Right cardiac atrium (tissue), 5 donors: ENCODE data around the gene SPOUT1. TPM values are rescaled to one million over a fixed set of nuclear protein-coding genes. Genes with fewer than 3 reads are reported as not detected.
"Not testable (repeated sequence)": the region's sequence is repeated elsewhere in the genome, so short reads cannot be mapped to it uniquely, and the experiment has no call there.

Experiments
- ATAC-seq, 2 donors: fragments of 200-7000 bp; cut with Tn5 transposase; one replicate each; pipeline versions ENCODE4 v1.8.0 to v1.9.1; 2020; ENCODE audit warnings: moderate library complexity in 2 of 2, mild to moderate bottlenecking in 1 of 2
- DNase-seq, 3 donors: peaks; one replicate each; pipeline ENCODE4 v3.0.0-alpha.2; 2020
- H3K27ac ChIP-seq: one replicate; pipeline ENCODE4 v1.5.1; 2013; ENCODE audit warnings: mild to moderate bottlenecking, low read length, control low read depth, moderate library complexity
- H3K27me3 ChIP-seq: one replicate; pipeline ENCODE4 v1.6.1; 2013; ENCODE audit not compliant: control insufficient read depth, insufficient read depth
- H3K4me1 ChIP-seq: one replicate; pipeline ENCODE4 v1.6.1; 2013; ENCODE audit warnings: low read length; ENCODE audit not compliant: control insufficient read depth, insufficient read depth
- H3K4me3 ChIP-seq: one replicate; pipeline ENCODE4 v1.5.1; 2013; ENCODE audit warnings: low read length, control low read depth
- H3K9me3 ChIP-seq: one replicate; pipeline ENCODE4 v1.6.1; 2013; ENCODE audit warnings: low read length; ENCODE audit not compliant: control insufficient read depth
- WGBS: extraction: QIAGEN DNeasy Blood & Tissue Kit; methylation state at CpG from one replicate; pipeline ENCODE4 v1.1.7; 2013; 5-methylcytosine and 5-hydroxymethylcytosine counted together
- intact Hi-C, 4 donors: fragments of 100-400 bp; cut with DNase I; formaldehyde crosslinking; loops; one replicate each; pipeline versions ENCODE4 v1.11.0 to v1.14.0; 2022 to 2023
- polyA plus RNA-seq: library from polyadenylated mRNA; stranded (reverse); fragments of 200-250 nt; gene quantifications from one replicate; pipeline ENCODE4 v1.2.3, GENCODE V29; 2013
- total RNA-seq, 4 donors: library from RNA; stranded (reverse); fragmentation: NEBNext Ultra II Directional; extraction: Animal tissue kit (Norgen Biotek cat#: 25700); gene quantifications; one replicate each; pipeline ENCODE4 v1.2.1, GENCODE V29; 2021
- donor health status: healthy with polysubstance abuse.
- donor health status: DM: no; HTN: yes; CAD: no.
- donor health status: DM: no; HTN: no; CAD: no.
- donor health status: DM: no; HTN: yes; CAD: no; lungs with severe emphysema.
- donor health status: DM: yes; HTN: yes; CAD: no.

The SPOUT1 gene
- total and polyA plus RNA-seq, 5 donors = 11.9 to 22.1 (median 14.9) TPM

DNA sequence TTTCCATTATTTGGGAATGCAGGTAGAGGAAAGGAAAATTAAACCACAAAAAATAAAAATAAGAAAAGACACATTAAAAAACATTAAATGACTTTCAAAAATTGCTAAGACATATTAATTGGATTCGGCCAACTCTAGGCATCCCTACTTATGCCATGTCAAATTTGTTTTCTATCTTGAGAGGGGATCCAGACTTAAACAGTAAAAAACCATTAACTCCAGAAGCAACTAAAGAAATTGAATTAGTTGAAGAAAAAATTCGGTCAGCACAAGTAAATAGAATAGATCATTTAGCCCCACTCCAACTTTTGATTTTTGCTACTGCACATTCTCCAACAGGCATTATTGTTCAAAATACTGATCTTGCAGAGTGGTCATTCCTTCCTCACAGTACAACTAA lies 23.1 kb upstream of the SPOUT1 start:
- H3K27me3 ChIP-seq, H3K4me1 ChIP-seq, ATAC-seq, intact Hi-C loops, H3K9me3 ChIP-seq, DNase-seq, H3K27ac ChIP-seq, H3K4me3 ChIP-seq: not testable (repeated sequence)
- 89% methylated on average over 2 of the region's 2 CpGs for WGBS

GRCh38 chr9:128851779-128852600 lies 22.4 kb upstream of the SPOUT1 start:
- intact Hi-C loops, DNase-seq, H3K4me3 ChIP-seq, ATAC-seq, H3K4me1 ChIP-seq, H3K27ac ChIP-seq, H3K9me3 ChIP-seq, H3K27me3 ChIP-seq: not testable (repeated sequence)
- WGBS = 79% methylated on average over 10 of the region's 10 CpGs

DNA sequence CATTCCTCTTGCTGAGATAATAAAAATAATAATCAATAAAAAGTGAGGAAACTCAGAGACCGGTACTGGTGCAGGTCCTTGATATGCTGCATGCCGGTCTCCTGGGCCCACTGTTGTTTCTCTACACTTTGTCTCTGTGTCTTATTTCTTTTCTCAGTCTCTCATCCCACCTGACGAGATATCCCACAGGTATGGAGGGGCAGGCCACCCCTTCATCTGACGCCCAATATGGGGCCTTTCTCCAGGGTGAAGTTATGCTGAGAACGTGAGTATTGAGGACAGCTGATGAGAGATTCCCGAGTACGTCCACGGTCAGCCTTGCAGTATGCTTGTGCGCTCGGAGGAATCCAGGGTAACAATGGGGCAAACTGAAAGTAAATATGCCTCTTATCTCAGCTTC lies 21.4 kb upstream of the SPOUT1 start:
- H3K27ac ChIP-seq, H3K9me3 ChIP-seq, ATAC-seq, DNase-seq, intact Hi-C loops, H3K27me3 ChIP-seq, H3K4me1 ChIP-seq, H3K4me3 ChIP-seq: not testable (repeated sequence)
- WGBS = 92% methylated on average over 10 of the region's 10 CpGs

- Histone ChIP-seq H3K4me3 (no peak overlapping the region), H3K9me3 (no peaks in the 10 kb centered on the region), H3K4me1 (no peaks in the 10 kb centered on the region), H3K27ac (no peak overlapping the region), H3K27me3 (no peaks in the 10 kb centered on the region)
- intact Hi-C loops = no loop called here
- WGBS = 100% methylated on average over 1 of the region's 1 CpG
- ATAC-seq = no peak
- DNase-seq = no peak
These were observed 18.2 kb upstream of the SPOUT1 start for GRCh38 chr9:128847803-128848202.

DNA sequence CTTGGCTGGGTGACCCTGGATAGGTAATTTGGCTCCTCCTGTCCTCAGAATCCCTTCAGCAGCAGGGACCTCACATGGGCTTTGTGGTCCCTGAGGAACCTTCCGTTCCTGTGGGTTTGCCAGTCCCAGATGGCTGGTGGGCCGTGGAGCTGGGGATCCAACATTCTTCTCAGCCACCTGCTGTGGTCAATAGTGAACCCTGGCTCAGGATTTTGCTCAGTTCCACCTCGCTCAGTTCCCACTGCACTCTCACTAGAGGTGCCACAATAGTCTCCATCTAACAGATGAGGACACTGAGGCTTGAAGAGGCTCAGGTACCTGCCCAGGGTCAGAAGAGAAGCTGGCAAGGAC lies 17.1 kb upstream of the SPOUT1 start:
- DNase-seq = no peak
- Histone ChIP-seq H3K27me3 (no peaks in the 10 kb centered on the region), H3K4me1 (no peaks in the 10 kb centered on the region), H3K27ac (no peak overlapping the region), H3K4me3 (no peak overlapping the region), H3K9me3 (no peaks in the 10 kb centered on the region)
- intact Hi-C loops = no loop called here
- WGBS = 93% methylated on average over 3 of the region's 3 CpGs
- no peak for ATAC-seq

DNA sequence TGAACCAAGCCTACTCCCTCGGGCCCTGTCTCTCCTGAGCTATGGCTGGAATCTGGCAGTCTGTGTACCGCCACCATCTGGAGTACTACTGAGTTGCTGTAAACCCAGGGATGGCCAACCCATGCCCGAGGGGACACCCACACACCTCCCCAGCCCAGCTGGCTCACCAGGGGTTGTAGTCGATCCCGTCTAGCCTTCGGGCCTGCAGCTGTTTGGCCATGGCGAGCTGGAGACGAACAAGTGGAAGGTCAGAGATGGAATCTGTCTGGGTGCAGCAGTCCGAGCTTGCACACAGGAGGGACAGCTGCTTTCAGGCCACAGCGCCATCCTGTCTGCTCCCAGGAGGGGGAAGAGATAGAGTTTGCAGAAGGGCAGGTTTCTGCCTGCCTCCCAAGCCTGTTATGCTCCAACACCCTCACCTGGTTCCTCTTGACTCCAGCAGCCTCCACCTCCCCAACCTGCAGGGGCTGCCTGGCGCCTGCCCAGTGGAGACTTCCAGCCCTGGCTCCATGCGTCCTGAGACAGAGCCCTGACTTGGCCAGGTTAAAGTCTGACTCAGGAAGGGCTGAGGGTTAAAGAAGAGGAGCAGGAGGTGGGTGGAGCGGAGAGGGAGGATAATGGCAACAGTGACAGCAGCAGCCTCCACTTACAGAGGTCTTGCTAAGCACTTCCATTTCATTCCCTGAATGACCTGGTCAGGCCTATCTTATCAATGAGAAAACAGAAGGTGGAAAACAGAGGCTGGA lies 15.8 kb upstream of the SPOUT1 start:
- ATAC-seq (no peak), DNase-seq (no peak)
- intact Hi-C loops = no loop called here
- no peak overlapping the region for H3K27ac ChIP-seq
- WGBS = 76% methylated on average over 13 of the region's 13 CpGs
- no peak overlapping the region for H3K4me3 ChIP-seq
- no peaks in the 10 kb centered on the region for H3K27me3 ChIP-seq
- H3K4me1 ChIP-seq = no peaks in the 10 kb centered on the region
- no peaks in the 10 kb centered on the region for H3K9me3 ChIP-seq

GRCh38 chr9:128843171-128843570 lies 13.6 kb upstream of the SPOUT1 start:
- DNase-seq, intact Hi-C loops, ATAC-seq, H3K9me3 ChIP-seq, H3K27me3 ChIP-seq, H3K27ac ChIP-seq, H3K4me3 ChIP-seq, H3K4me1 ChIP-seq: not testable (repeated sequence)
- WGBS = 93% methylated on average over 7 of the region's 7 CpGs

DNA sequence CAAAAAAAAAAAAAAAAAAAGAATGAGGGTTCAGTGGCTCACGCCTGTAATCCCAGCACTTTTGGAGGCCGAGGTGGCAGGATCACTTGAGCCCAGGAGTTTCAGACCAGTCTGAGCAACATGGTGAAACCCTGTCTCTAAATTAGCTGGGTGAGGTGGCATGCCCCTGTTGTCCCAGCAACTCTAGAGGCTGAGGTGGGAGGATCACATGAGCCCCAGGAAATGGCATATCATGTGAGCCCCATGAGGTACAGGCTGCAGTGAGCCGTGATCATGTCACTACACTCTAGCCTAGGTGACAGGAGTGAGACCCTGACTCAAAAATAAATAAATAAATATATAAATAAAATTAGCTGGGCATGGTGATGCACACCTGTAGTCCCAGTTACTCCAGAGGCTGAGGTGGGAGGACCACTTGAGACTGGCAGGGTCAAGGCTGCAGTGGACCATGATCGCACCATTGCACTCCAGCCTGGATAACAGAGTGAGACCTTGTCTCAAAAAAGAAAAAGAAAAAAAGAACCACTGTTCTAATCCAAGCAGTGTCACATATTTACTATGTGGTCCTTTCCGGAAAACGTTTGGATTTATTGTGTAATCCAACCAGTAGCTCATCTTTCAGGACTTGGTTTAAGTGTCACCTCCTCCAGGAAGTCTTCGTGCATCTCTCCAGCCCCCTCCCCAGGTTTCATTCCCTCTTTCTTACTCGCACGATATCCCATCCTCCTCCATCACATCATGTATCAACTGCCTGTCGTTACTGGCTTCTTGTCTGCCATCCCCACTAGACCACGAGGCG lies 12.3 kb upstream of the SPOUT1 start:
- no peaks in the 10 kb centered on the region for H3K27me3 ChIP-seq
- H3K4me1 ChIP-seq = no peaks in the 10 kb centered on the region
- no peaks in the 10 kb centered on the region for H3K9me3 ChIP-seq
- WGBS = 87% methylated on average over 12 of the region's 12 CpGs
- H3K27ac ChIP-seq = no peak overlapping the region
- no peak overlapping the region for H3K4me3 ChIP-seq
- DNase-seq (no peak), ATAC-seq (no peak)
- intact Hi-C loops = no loop called here

- Histone ChIP-seq H3K9me3 (no peaks in the 10 kb centered on the region), H3K27me3 (no peaks in the 10 kb centered on the region), H3K4me3 (no peak overlapping the region), H3K4me1 (no peaks in the 10 kb centered on the region), H3K27ac (no peak overlapping the region)
- no peak for ATAC-seq
- intact Hi-C loops = no loop called here
- DNase-seq = no peak
- 93% methylated on average over 1 of the region's 1 CpG for WGBS
These were observed 10.9 kb upstream of the SPOUT1 start for GRCh38 chr9:128840524-128840923.

GRCh38 chr9:128838338-128838737 lies 8.7 kb upstream of the SPOUT1 start:
- H3K27ac ChIP-seq = no peak overlapping the region
- H3K4me1 ChIP-seq = no peaks in the 10 kb centered on the region
- intact Hi-C loops = no loop called here
- no peaks in the 10 kb centered on the region for H3K27me3 ChIP-seq
- H3K9me3 ChIP-seq = no peaks in the 10 kb centered on the region
- WGBS = 72% methylated on average over 3 of the region's 3 CpGs
- H3K4me3 ChIP-seq = no peak overlapping the region
- DNase-seq (no peak), ATAC-seq (no peak)
